Activated CD4-positive, alpha-beta T cell treated with anti-CD3 and anti-CD28 coated beads for 36 hours (primary cell): ENCODE data around the gene CPT1A. TPM values are rescaled to one million over a fixed set of nuclear protein-coding genes. Genes with fewer than 3 reads are reported as not detected.
A peak's percentile ranks its signal among the peaks of the same experiment; 100 is the strongest.

Experiments used
- ATAC-seq: fragments of 200-7000 bp; cut with Tn5 transposase; one replicate; pipeline ENCODE4 v1.10.0; 2021; ENCODE audit warnings: mild to moderate bottlenecking, moderate library complexity
- CTCF ChIA-PET: fragments of 350-600 bp; sonication (Branson Sonifier 250); formaldehyde crosslinking; loops from one replicate; lab custom pipeline; 2021; ENCODE audit warnings: antibody characterized with exemption; lab: Charles Lee
- POLR2A ChIA-PET: fragments of 350-600 bp; sonication (Branson Sonifier 250); formaldehyde crosslinking; loops from one replicate; lab custom pipeline; 2021; ENCODE audit warnings: antibody characterized with exemption, inconsistent platforms; lab: Charles Lee
- DNase-seq: peaks from one replicate; pipeline ENCODE4 v3.0.0-alpha.2; 2020
- H3K27ac Mint-ChIP-seq: one replicate; pipeline ENCODE4 v1.8.0; 2021; ENCODE audit warnings: mixed read lengths
- H3K27me3 Mint-ChIP-seq: one replicate; pipeline ENCODE4 v1.8.0; 2021; ENCODE audit warnings: mixed read lengths
- H3K36me3 Mint-ChIP-seq: one replicate; pipeline ENCODE4 v1.8.0; 2021; ENCODE audit warnings: low read depth, mixed read lengths
- H3K4me1 Mint-ChIP-seq: one replicate; pipeline ENCODE4 v1.8.0; 2021; ENCODE audit warnings: mixed read lengths
- H3K4me3 Mint-ChIP-seq: one replicate; pipeline ENCODE4 v1.8.0; 2021; ENCODE audit warnings: mild to moderate bottlenecking, moderate library complexity, mixed read lengths
- H3K9me3 Mint-ChIP-seq: one replicate; pipeline ENCODE4 v1.8.0; 2021; ENCODE audit warnings: low read depth, mixed read lengths
- intact Hi-C, 2 experiments: fragments of 100-400 bp; cut with DNase I in 1 of 2; cut with micrococcal nuclease in 1 of 2; formaldehyde crosslinking; loops; one replicate each; pipeline versions ENCODE4 v1.14.2 to v1.15.1; 2022 to 2024; cut with DNase I, micrococcal nuclease
- total RNA-seq, 2 experiments: library from RNA; stranded (reverse); gene quantifications; one replicate each; pipeline ENCODE4 v1.2.3, GENCODE V29; 2021

CPT1A gene
- total RNA-seq, 2 experiments from 2014 or later, result 23.3 to 25.4 TPM

DNA sequence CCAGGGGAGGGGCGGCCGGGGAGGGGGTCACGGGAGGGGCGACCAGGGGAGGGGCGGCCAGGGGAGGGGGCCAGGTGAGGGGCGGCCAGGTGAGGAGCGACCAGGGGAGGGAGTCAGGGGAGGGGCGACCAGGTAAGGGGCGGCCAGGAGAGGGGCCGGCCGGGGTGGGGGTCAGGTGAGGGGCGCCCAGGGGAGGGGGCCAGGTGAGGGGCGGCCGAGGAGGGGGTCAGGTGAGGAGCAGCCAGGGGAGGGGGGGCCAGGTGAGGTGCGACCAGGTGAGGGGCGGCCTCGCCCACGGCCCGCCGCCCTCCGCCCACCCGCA, 90.8 kb downstream of the CPT1A start:
- Mint-ChIP-seq H3K9me3 (no peaks in the 10 kb centered on the region), H3K4me1 (peaks cover 2% of the 10 kb centered on the region), H3K27ac (no peak overlapping the region), H3K4me3 (no peak overlapping the region), H3K27me3 (no peaks in the 10 kb centered on the region), H3K36me3 (no peaks in the 10 kb centered on the region)
- CTCF ChIA-PET, result no interaction called here
- DNase-seq (no peak), ATAC-seq (no peak)
- intact Hi-C loops, result loop anchor here (1.0 to 10.0 kb wide), 9 partner anchors 88 to 924 kb away; partner anchors contain the start of genes CHKA (in 1 of the 2), IGHMBP2 (in 1 of the 2), LTO1 (in 1 of the 2) and MRPL21 (in 1 of the 2)
- POLR2A ChIA-PET, result no interaction called here

DNA sequence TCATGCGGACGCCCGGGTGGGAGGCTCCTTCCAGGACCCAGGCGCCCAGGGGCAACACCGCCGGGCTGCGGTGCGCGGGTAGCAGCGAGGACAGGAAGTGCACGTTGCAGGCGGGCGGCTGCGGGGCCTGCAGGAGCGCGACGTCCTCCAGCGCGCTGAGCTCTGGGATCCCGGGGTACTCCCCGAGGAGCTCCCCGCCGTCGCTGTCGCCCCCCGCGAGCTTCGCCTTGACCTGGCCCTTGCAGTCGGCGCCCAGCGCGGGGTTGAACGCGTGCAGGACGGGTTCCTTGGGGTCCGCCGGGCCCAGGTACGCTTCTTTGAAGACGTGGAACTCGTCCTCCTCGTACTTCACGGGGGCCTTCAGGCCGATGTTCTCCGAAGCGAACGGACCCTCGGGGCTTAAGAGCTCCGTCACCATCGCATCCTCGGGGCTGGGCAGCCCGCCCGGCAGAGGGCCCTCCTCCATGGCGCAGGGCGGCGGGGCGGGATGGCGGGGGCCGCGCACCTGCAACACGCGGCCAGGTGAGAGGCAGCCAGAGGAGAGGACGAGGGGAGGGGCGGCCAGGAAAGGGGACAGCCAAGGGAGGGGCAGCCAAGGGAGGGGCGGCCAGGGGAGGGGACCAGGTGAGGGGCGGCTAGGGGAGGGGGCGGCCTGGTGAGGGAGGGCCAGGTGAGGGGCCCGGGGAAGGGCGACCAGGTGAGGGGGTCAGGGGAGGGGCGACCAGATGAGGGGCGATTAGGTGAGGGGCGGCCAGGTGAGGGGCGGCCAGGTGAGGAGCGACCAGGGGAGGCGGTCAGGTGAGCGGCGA, 91.3 kb downstream of the CPT1A start:
- CTCF ChIA-PET, result interaction anchor here (1.2 kb wide), 1 partner anchor 47 kb away, joined by 5 read pairs; no protein-coding TSS in a partner anchor
- H3K9me3 Mint-ChIP-seq, result no peaks in the 10 kb centered on the region

DNA sequence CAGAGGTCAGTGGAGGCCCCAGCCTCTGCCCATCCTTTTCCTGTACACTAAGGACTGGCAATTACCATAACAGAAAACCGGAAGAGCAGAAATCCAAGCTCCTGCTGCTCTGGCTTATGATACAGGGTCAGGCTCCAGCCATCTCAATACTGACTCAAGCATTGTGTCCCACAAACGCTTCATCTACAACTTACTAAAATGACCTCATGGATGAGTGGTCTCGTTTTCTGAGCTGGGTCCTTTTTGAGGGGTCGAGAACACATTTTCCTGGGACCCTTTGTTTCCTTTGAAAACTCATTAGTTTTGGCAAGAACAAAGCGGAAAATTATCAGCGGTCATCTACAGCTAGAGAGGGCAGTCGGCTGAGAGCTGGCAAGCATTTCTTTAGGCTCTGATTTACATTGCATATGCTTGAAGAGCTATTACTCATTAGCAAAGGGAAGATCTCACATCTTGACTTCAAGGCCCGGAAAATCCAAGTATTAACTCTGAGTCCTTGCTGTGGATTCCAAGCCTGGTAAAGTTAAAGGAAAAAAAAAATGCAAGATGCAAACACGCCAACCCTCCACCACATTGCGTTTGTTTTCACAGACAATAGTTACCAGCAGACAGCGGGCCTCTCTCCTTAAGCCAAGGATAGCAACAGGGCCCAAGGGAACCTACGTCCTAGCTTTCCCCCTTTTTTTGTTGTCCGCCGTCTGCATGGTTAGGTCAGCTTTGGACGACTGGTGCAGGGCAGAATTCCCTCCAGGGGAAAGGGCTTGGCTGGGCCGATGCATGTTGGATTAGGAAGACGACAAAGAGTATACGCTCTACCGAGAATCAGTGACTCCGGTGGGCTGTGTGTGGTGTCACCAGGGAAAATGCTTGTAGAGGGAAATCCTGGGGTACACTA, 92.2 kb downstream of the CPT1A start:
- DNase-seq (no peak), ATAC-seq (no peak)
- intact Hi-C loops, result loop anchor here (2.0 to 10.0 kb wide), 3 partner anchors 89 to 925 kb away; partner anchors contain the start of genes CHKA (in 1 of the 2) and LTO1 (in 1 of the 2)
- Mint-ChIP-seq H3K27ac (peak overlapping the region; percentile 39), H3K4me3 (peak overlapping the region; percentile 11), H3K27me3 (no peaks in the 10 kb centered on the region), H3K36me3 (no peaks in the 10 kb centered on the region), H3K9me3 (no peaks in the 10 kb centered on the region), H3K4me1 (peaks cover 2% of the 10 kb centered on the region)
- ChIA-PET CTCF (interaction anchor here (1.2 kb wide), 1 partner anchor 48 kb away, joined by 5 read pairs; no protein-coding TSS in a partner anchor), POLR2A (no interaction called here)

More for the DNA sequence above, 91.3 kb downstream of the CPT1A start:
- H3K27me3 Mint-ChIP-seq, result no peaks in the 10 kb centered on the region
- POLR2A ChIA-PET, result no interaction called here
- ATAC-seq (no peak), DNase-seq (peak; percentile 34)
- intact Hi-C loops, result loop anchor here (1.0 to 10.0 kb wide), 9 partner anchors 88 to 924 kb away; partner anchors contain the start of genes CHKA (in 1 of the 2), IGHMBP2 (in 1 of the 2), LTO1 (in 1 of the 2) and MRPL21 (in 1 of the 2)
- H3K4me1 Mint-ChIP-seq, result peaks cover 2% of the 10 kb centered on the region
- no peak overlapping the region for H3K27ac Mint-ChIP-seq
- peak overlapping the region; percentile 11 for H3K4me3 Mint-ChIP-seq
- no peaks in the 10 kb centered on the region for H3K36me3 Mint-ChIP-seq

DNA sequence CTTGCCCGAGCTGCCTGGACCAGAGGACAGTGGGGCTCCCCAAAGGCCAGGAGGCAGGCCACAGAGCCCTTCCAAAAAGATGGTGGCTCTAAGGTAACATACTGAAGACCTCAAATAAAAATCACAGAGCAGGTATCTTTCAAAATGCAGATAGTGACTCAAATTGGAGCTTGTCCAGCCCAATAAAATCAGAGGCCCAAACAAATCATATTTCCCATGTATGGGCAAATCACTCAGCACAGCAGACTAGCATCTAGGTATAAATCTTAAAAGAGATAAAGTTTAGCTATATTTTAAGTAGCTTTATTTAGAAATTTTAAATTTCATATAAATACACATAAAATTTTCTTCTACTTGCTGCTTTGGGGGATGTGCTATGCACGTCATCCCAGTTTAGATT, 93.7 kb downstream of the CPT1A start:
- no peak overlapping the region for H3K27ac Mint-ChIP-seq
- intact Hi-C loops, result no loop called here
- peaks cover 2% of the 10 kb centered on the region for H3K4me1 Mint-ChIP-seq
- H3K27me3 Mint-ChIP-seq, result no peaks in the 10 kb centered on the region
- no peaks in the 10 kb centered on the region for H3K9me3 Mint-ChIP-seq
- DNase-seq, result no peak
- H3K36me3 Mint-ChIP-seq, result no peaks in the 10 kb centered on the region
- CTCF ChIA-PET, result interaction anchor here (0.6 kb wide), 2 partner anchors 105 to 303 kb away, joined by 3 read pairs; no protein-coding TSS in a partner anchor
- H3K4me3 Mint-ChIP-seq, result no peak overlapping the region
- no peak for ATAC-seq
- POLR2A ChIA-PET, result no interaction called here

DNA sequence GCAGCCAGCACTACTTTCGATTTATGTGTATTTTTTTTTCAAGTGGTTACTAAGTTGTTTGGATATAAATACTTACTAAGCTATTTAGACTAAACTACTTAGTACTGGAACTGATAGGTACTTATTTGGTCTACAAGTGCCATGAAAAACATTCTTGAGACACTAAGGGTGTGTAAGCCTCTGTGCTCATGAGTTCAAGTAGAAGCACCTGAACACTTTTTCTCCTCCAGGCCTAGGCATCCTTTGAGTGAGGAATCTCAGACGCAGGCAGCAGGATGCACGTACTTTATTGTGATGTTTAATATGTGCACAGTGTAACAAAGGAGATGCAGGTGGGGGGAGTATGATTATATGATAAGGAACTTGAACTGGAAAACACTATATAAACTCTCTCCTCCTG, 98.2 kb downstream of the CPT1A start:
- Mint-ChIP-seq H3K9me3 (no peaks in the 10 kb centered on the region), H3K27me3 (no peaks in the 10 kb centered on the region), H3K4me1 (no peaks in the 10 kb centered on the region), H3K27ac (no peak overlapping the region), H3K4me3 (no peak overlapping the region), H3K36me3 (no peaks in the 10 kb centered on the region)
- ChIA-PET POLR2A (no interaction called here), CTCF (interaction anchor here (0.7 kb wide), 1 partner anchor 59 kb away, joined by 6 read pairs; no protein-coding TSS in a partner anchor)
- ATAC-seq (no peak), DNase-seq (no peak)
- intact Hi-C loops, result no loop called here

DNA sequence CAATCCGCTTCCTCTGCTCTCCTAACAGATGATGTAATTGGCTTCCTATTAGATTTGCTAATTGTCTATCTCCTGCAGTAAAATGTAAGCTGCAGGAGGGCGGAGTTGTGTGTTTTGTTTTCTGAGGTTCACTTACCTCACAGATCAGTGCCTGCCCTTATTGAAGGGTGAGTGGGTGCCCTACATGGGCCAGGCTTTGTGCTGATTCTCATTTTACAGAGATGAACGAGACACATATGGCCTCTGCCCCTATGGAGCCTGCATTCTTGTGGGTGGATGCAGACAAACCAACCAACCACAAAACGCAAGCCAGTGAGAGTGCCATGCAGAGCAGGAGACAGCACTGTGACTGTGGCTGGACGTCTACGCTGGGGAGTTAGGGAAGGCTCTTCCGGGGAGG, 100.3 kb downstream of the CPT1A start:
- H3K36me3 Mint-ChIP-seq, result no peaks in the 10 kb centered on the region
- ChIA-PET CTCF (no interaction called here), POLR2A (no interaction called here)
- ATAC-seq (no peak), DNase-seq (no peak)
- intact Hi-C loops, result no loop called here
- H3K9me3 Mint-ChIP-seq, result no peaks in the 10 kb centered on the region
- no peak overlapping the region for H3K27ac Mint-ChIP-seq
- no peaks in the 10 kb centered on the region for H3K4me1 Mint-ChIP-seq
- no peak overlapping the region for H3K4me3 Mint-ChIP-seq
- H3K27me3 Mint-ChIP-seq, result no peaks in the 10 kb centered on the region

DNA sequence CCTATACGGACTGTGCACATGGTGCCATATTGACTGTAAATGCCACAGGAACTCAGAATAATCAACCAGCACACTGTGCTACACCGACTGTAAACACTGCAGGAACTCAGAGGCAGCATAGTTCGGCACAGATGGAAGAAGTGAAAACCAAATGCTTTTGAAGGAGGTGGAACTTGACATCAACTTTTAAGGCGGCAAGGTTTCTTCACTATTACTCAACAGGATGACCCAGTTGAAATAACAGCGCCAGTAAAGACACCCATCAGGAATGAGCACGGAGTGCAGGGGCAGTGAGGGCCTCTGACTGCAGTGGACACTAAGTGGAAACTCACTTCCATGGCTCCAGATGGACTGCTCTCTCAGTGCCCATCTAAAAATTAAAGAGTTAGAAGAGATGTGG, 106.1 kb downstream of the CPT1A start:
- H3K4me3 Mint-ChIP-seq, result no peak overlapping the region
- ATAC-seq, result no peak

DNA sequence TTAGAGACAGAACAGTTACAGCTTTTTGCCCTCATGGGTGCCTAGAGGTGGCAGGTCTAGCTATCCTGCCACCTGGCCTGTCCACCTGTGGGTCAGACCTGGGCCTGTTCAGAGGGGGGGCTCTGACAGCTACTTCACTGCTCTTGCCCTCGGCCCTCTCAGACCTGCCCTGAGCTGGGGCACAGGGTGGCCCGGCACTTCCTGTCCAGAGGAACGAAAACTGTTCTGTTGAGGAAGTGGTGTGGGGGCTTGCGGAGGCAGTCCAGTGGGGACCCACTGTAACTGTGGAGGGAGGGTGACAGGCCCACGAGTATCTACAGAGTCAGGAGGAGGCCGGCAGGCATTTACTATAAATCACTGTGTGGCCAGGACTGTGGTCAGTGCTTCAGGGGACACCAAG, 106.6 kb downstream of the CPT1A start:
- intact Hi-C loops, result no loop called here
- H3K4me1 Mint-ChIP-seq, result no peaks in the 10 kb centered on the region
- DNase-seq (no peak), ATAC-seq (no peak)
- no peaks in the 10 kb centered on the region for H3K27me3 Mint-ChIP-seq
- H3K36me3 Mint-ChIP-seq, result no peaks in the 10 kb centered on the region
- CTCF ChIA-PET, result no interaction called here
- no peaks in the 10 kb centered on the region for H3K9me3 Mint-ChIP-seq
- H3K27ac Mint-ChIP-seq, result no peak overlapping the region
- H3K4me3 Mint-ChIP-seq, result no peak overlapping the region
- POLR2A ChIA-PET, result no interaction called here

More for the DNA sequence above, 106.1 kb downstream of the CPT1A start:
- no peak for DNase-seq
- intact Hi-C loops, result no loop called here
- Mint-ChIP-seq H3K9me3 (no peaks in the 10 kb centered on the region), H3K4me1 (no peaks in the 10 kb centered on the region), H3K27ac (no peak overlapping the region), H3K36me3 (no peaks in the 10 kb centered on the region), H3K27me3 (no peaks in the 10 kb centered on the region)
- POLR2A ChIA-PET, result no interaction called here
- CTCF ChIA-PET, result no interaction called here

DNA sequence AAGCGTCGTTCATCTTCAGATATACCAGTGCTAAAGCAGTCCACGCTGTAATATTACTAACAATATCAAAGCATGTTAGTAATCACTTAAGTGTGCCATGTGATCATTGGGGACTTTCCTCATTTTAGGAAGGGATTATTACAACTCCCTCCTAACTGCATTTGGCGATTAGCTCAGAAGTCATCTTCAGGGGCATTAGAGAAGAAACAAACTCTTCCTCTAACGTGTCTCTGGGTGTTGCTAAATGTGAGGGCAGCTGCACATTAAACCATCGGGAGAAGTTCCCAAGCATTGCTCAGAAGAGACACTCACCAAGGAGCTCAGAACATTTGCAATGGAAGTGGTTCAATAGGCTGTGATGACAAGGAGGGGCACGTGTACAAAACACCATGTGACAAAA, 107.6 kb downstream of the CPT1A start:
- no peak for ATAC-seq
- no peak for DNase-seq
- Mint-ChIP-seq H3K9me3 (no peaks in the 10 kb centered on the region), H3K27ac (no peak overlapping the region), H3K27me3 (no peaks in the 10 kb centered on the region), H3K4me1 (no peaks in the 10 kb centered on the region), H3K36me3 (no peaks in the 10 kb centered on the region), H3K4me3 (no peak overlapping the region)
- intact Hi-C loops, result no loop called here
- CTCF ChIA-PET, result interaction anchor here (2.5 kb wide), 1 partner anchor 64 kb away, joined by 7 read pairs; no protein-coding TSS in a partner anchor
- POLR2A ChIA-PET, result no interaction called here

DNA sequence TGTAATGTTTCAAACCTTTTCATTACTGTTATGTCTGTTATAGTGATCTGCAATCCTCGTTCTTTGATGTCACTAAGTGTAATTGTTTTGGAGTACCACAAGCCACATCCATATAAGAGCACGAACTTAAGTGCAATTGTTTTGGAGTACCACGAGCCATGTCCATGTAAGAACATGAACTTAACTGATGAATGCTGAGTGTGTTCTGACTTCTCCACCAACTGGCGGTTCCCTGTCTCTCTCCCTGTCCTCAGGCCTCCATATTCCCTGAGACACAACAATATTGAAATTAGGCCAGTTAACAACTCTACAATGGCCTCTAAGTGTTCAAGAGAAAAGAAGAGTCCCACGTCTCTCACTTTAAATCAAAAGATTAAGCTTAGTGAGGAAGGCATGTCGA, 113.9 kb downstream of the CPT1A start:
- Mint-ChIP-seq H3K27me3 (no peaks in the 10 kb centered on the region), H3K4me1 (no peaks in the 10 kb centered on the region), H3K27ac (no peak overlapping the region), H3K4me3 (no peak overlapping the region), H3K36me3 (no peaks in the 10 kb centered on the region), H3K9me3 (no peaks in the 10 kb centered on the region)
- DNase-seq, result no peak
- POLR2A ChIA-PET, result no interaction called here
- CTCF ChIA-PET, result no interaction called here
- ATAC-seq, result no peak
- intact Hi-C loops, result no loop called here

DNA sequence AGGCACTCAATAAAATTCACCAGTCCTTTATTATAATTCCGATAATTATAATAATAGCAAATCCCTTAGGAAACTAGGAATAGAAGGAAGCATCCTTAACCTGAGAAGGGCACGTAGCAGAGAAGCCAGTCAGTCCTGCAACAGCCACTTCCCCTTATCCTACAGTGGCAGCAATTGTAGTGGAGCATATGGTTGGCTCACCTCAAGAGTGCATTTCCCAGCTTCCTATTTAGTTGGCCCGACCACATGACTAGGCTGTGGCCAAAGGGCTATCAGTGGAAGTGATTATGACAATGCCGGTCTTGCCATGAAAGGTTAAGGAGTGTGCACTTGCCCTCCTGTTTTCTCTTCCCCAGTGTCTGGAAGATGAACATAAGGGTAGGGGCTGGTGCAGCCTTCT, 117.4 kb downstream of the CPT1A start:
- H3K9me3 Mint-ChIP-seq, result peaks cover 9% of the 10 kb centered on the region
- DNase-seq, result no peak
- no peak overlapping the region for H3K27ac Mint-ChIP-seq
- POLR2A ChIA-PET, result no interaction called here
- H3K4me3 Mint-ChIP-seq, result no peak overlapping the region
- CTCF ChIA-PET, result no interaction called here
- intact Hi-C loops, result no loop called here
- no peaks in the 10 kb centered on the region for H3K4me1 Mint-ChIP-seq
- peaks cover 7% of the 10 kb centered on the region for H3K36me3 Mint-ChIP-seq
- ATAC-seq, result no peak
- peaks cover 2% of the 10 kb centered on the region for H3K27me3 Mint-ChIP-seq
